Thyroid gland (tissue), 4 donors: ENCODE results near the gene HSPA9. TPM values are rescaled to one million over a fixed set of nuclear protein-coding genes. Genes with fewer than 3 reads are reported as not detected.

ENCODE experiments used
- DNase-seq, 2 donors: peaks; one replicate each; pipeline ENCODE4 v3.0.0-alpha.2; 2019
- H3K27ac ChIP-seq, 3 donors: fragments of 200-600 bp; sonication (generic); 1 replicate in 2 of 3; 2 replicates in 1 of 3; pipeline ENCODE4 v1.5.1; 2016 to 2019; ENCODE audit warnings: mild to moderate bottlenecking in 1 of 3, moderate library complexity in 1 of 3
- H3K27me3 ChIP-seq: fragments of 200-600 bp; sonication (generic); one replicate; pipeline ENCODE4 v1.5.1; 2019
- H3K36me3 ChIP-seq, 2 donors: fragments of 200-600 bp; sonication (generic); one replicate each; pipeline ENCODE4 v1.5.1; 2016 to 2019
- H3K4me1 ChIP-seq, 2 donors: fragments of 200-600 bp; sonication (generic); one replicate each; pipeline ENCODE4 v1.5.1; 2017 to 2019
- H3K4me3 ChIP-seq, 3 donors: fragments of 200-600 bp; sonication (generic); replicated peaks in 1 of 3; 1 replicate in 2 of 3; 2 replicates in 1 of 3; pipeline ENCODE4 v1.5.1; 2016; ENCODE audit warnings: mild to moderate bottlenecking in 1 of 3
- H3K9me3 ChIP-seq: fragments of 200-600 bp; sonication (generic); one replicate; pipeline ENCODE4 v1.5.1; 2017
- CTCF ChIP-seq, 6 experiments: fragments of 200-600 bp in 3 of 6; fragments of 450-650 bp in 3 of 6; sonication (generic) in 3 of 6; IDR thresholded peaks; one replicate each; pipeline ENCODE4 v1.5.1; 2016 to 2019; ENCODE audit warnings: antibody characterized with exemption in 6 of 6, mild to moderate bottlenecking in 2 of 6, inconsistent platforms in 1 of 6, moderate library complexity in 1 of 6
- POLR2A ChIP-seq, 2 donors: fragments of 450-650 bp; IDR thresholded peaks; one replicate each; pipeline ENCODE4 v1.6.1; 2017; ENCODE audit warnings: antibody characterized with exemption in 2 of 2, mild to moderate bottlenecking in 2 of 2, moderate library complexity in 1 of 2
- WGBS, 2 donors: methylation state at CpG; one replicate each; pipeline ENCODE4 v1.1.5; 2017; 5-methylcytosine and 5-hydroxymethylcytosine counted together
- intact Hi-C: fragments of 100-400 bp; cut with DNase I; formaldehyde crosslinking; loops from one replicate; pipeline ENCODE4 v1.15.1; 2023
- total RNA-seq, 4 donors: library from RNA; depleted of rRNA; stranded (reverse); fragments of >200 nt; gene quantifications; one replicate each; pipeline ENCODE4 v1.2.3, GENCODE V29; 2016

The HSPA9 gene
- total RNA-seq, 4 donors from 2014 or later: 253 to 556 (median 406) TPM

DNA sequence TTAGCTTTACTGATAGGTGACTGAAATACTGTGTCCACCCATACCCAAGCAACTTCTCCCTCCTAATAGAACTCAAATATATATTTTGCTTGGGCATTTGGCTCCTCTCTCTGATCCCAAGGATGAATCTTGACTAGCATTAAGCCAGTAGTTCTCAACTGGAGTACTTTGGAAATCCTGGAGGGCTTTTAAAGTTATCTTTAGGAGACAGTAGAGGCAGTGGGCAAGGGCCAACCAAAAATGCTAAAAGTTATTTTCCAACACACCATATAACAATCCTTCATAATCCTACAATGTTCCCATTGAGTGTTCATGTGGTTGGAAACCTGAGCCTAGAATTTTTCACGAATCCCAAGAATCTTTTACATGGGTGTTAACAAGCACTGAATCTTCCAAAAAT, 21.1 kb downstream of the HSPA9 start:
- Histone ChIP-seq H3K9me3 (no peaks in the 10 kb centered on the region), H3K27me3 (no peaks in the 10 kb centered on the region), H3K4me3 (no peak overlapping the region), H3K4me1 (peaks cover 0 to 6% of the 10 kb centered on the region in 2 donors), H3K36me3 (peaks cover 38 to 49% of the 10 kb centered on the region in 2 donors), H3K27ac (no peak overlapping the region)
- intact Hi-C loops: no loop called here
- no peak for TF ChIP-seq CTCF (IDR thresholded peaks at IDR 0.05)
- no peak for TF ChIP-seq POLR2A (IDR thresholded peaks at IDR 0.05)
- no peak for DNase-seq
- WGBS, 2 donors: 89 to 90% methylated on average over 1 of the region's 1 CpG

DNA sequence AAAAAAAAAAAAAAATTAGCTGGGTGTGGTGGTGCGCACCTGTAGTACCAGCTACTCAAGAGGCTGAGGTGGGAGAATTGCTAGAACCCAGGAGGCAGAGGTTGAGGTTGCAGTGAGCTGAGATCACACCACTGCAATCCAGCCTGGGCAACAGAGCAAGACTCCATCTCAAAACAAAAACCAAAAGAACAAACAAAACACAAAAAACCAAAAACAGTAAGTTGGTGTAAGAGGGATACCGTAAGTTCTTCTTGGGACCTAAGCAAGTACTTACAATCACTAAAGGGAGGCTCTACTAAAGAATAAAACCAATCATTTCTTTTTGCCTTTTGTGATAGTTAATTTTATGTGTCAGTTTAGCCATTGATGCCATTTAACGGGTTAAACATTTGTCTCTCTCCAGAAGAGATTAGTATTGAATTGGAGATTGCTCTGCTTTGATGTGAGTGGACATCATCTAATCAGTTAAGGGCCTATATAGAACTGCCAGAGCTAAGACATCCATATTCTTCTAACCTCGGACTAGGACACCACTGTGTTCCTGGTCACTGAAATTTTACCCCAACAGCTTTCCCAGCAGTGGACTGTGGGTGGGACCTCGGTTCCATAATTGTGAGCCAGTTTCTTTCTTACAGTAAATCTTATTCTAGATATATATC, 21.6 kb downstream of the HSPA9 start:
- WGBS, 2 donors: 93 to 94% methylated on average over 5 of the region's 5 CpGs
- intact Hi-C loops: no loop called here
- Histone ChIP-seq H3K36me3 (peaks cover 33 to 44% of the 10 kb centered on the region in 2 donors), H3K27ac (no peak overlapping the region), H3K4me3 (no peak overlapping the region), H3K4me1 (peaks cover 0 to under 1% of the 10 kb centered on the region in 2 donors), H3K9me3 (no peaks in the 10 kb centered on the region), H3K27me3 (no peaks in the 10 kb centered on the region)
- no peak for DNase-seq
- no peak for TF ChIP-seq CTCF (IDR thresholded peaks at IDR 0.05)
- no peak for TF ChIP-seq POLR2A (IDR thresholded peaks at IDR 0.05)

DNA sequence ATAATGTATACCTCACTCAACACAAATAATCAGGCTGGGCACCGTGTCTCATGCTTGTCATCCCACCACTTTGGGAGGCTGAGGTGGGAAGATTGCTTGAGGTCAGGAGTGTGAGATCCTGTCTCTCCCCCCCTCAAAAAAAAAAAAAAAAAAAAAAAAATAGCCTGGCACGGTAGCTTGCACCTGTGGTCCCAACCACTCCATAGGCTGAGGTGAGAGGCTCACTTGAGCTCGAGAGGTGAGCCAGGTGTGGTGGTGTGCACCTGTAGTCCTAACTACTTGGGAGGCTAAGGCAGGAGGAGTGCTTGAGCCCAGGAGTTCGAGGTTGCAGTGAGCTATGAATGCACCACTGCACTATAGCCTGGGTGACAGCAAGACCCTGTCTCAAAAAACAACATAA, 22.5 kb downstream of the HSPA9 start:
- Histone ChIP-seq H3K36me3 (peaks cover 26 to 34% of the 10 kb centered on the region in 2 donors), H3K4me3 (no peak overlapping the region), H3K9me3 (no peaks in the 10 kb centered on the region), H3K27ac (no peak overlapping the region), H3K4me1 (no peaks in the 10 kb centered on the region), H3K27me3 (no peaks in the 10 kb centered on the region)
- no peak for TF ChIP-seq CTCF (IDR thresholded peaks at IDR 0.05)
- 90 to 92% methylated on average over 4 of the region's 4 CpGs for WGBS, 2 donors
- no peak for DNase-seq
- intact Hi-C loops: no loop called here

DNA sequence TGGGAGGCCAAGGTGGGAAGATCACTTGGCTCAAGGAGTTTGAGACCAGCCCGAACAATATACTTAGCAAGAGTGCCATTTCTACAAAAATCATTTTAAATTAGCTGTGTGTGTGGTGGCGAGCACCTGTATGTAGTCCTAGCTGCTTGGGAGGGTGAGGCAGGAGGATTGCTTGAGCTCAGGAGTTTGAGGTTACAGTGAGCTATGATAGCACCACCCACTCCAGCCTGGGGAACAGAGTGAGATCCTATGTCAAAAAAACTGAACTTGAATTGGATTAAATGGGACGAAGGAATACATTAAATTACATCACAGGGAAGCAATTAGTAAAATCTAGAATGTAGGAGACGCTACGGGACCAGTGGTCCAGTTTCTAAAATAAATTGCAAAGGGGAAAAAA, 25.8 kb downstream of the HSPA9 start:
- H3K9me3 ChIP-seq: no peaks in the 10 kb centered on the region
- no peak for TF ChIP-seq POLR2A (IDR thresholded peaks at IDR 0.05)
- no peak for TF ChIP-seq CTCF (IDR thresholded peaks at IDR 0.05)
- H3K36me3 ChIP-seq: peaks cover 0 to 6% of the 10 kb centered on the region in 2 donors
- 95 to 96% methylated on average over 5 of the region's 5 CpGs for WGBS, 2 donors
- intact Hi-C loops: loop anchor here (5.0 kb wide), 1 partner anchor 97 kb away; no protein-coding TSS in a partner anchor
- no peaks in the 10 kb centered on the region for H3K27me3 ChIP-seq
- no peak for DNase-seq
- no peak overlapping the region for H3K27ac ChIP-seq
- H3K4me3 ChIP-seq: no peak overlapping the region
- peaks cover 16 to 20% of the 10 kb centered on the region in 2 donors for H3K4me1 ChIP-seq

DNA sequence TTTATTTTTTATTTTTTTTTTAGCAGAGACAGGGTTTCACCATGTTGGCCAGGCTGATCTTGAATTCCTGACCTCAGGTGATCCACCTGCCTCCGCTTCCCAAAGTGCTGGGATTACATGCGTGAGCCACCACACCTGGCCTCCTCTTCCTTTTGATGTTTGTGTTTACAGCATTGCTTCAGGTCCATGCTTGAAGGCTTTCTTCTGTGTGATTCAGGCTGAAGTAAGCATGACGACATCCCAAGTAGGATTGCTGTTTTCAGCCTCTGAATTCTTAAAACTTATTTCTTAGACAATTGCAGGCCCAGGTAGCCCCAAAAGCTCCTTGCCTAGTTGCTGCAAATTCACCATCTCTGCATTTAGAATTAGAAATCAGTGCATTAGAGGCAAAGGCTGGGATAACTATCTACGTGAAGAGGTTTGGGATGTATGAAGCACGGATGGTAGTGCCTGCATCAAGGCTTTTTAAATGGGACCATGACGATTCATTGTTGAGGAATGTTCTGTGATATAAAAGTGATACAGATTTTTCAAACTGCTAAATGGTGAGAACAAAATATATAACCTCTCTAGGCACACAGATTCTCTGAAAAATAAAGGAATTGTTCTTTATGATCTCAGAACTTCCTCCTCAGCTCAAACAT, 29.2 kb downstream of the HSPA9 start:
- 91 to 92% methylated on average over 6 of the region's 6 CpGs for WGBS, 2 donors
- peaks cover 26 to 34% of the 10 kb centered on the region in 2 donors for H3K4me1 ChIP-seq
- intact Hi-C loops: loop anchor here (5.0 kb wide), 1 partner anchor 94 kb away; no protein-coding TSS in a partner anchor

More for the DNA sequence above, 29.2 kb downstream of the HSPA9 start:
- Histone ChIP-seq H3K36me3 (no peaks in the 10 kb centered on the region), H3K9me3 (no peaks in the 10 kb centered on the region), H3K4me3 (no peak overlapping the region), H3K27me3 (no peaks in the 10 kb centered on the region), H3K27ac (no peak overlapping the region)
- DNase-seq: no peak
- TF ChIP-seq CTCF (IDR thresholded peaks at IDR 0.05): no peak
